ENCODE results near the gene PLXNA4. TPM values are rescaled to one million over a fixed set of nuclear protein-coding genes. Genes with fewer than 3 reads are reported as not detected.
"Not testable (repeated sequence)": the region's sequence is repeated elsewhere in the genome, so short reads cannot be mapped to it uniquely, and the experiment has no call there.

The PLXNA4 gene
- polyA plus RNA-seq, 1 donor = 15.6 TPM

DNA sequence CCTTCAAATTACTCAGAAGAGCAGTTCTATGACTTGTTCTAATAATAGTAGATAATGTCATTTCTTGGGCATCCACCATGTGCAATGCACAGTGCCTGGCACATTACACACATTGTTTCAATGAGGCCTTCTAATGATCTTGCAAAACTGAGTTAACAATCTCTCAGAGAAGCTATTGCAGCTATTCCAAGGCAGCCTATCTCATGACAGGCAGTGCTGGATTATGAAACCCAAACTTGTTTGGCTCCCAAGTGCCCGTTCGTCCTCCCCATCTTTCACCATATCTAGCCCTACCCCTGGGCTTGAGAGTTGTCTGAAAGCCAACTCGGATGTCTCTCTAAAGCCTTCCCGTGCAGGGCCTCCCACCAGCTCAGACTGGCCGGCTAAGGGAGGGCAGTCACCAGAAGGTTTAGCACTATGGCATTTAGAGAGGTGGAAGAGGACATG is 405.1 kb downstream of the PLXNA4 start:
- DNase-seq = no peak

DNA sequence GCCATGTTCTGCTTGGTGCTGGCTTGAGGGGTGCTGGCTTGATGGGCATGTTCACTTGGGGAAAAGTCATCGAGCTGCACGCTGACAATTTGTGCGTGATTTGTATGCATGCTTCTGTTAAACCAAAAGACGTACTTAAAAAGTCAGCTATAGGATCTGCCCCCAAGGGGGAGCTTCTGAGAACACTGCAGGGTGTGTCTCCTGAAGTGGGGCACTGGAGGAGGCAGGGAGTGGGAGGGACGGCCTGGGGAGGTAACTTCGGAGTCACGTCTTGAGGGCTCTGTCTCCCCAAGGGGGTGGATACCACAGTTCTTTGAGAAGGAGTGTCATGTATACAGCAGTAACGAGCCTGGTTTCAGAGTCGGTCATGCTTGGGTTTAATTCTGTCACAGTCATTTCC is 406.5 kb downstream of the PLXNA4 start:
- no peak for DNase-seq

DNA sequence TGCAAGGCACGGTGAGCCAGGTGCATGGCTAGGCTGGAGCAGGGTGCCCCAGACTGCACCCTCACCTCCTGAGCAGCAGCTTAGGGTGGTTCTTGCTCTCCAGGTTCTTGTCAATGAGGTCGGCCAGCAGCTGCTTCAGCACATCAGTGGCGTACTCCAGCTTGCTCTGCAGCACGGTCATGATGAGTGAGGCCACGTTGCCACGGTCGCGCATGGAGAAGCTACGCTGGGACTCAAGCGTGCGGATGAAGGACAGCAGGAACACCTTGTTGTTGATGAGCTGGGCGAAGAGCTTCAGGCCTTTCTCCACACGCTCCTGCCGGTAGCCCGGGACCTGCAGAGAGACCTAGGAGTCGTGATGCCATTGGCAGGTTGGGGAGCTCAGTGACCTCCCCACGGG is 408.0 kb downstream of the PLXNA4 start:
- no peak for DNase-seq

DNA sequence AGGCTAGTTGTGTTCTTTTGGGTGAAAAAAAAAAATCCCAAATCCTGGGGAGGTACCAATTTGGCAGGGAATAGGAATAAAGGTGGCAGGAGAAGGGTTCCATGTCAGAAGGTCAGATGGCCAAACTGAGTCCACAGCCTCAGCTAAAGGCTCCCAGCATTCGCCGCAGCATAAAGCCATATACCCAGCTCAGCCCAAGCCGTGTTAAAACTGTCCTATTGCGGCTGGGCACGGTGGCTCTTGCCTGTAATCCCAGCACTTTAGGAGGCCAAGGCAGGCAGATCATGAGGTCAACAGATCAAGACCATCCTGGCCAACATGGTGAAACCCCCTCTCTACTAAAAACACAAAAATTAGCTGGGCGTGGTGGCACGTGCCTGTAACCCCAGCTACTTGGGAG is 410.6 kb downstream of the PLXNA4 start:
- not testable (repeated sequence) for DNase-seq

DNA sequence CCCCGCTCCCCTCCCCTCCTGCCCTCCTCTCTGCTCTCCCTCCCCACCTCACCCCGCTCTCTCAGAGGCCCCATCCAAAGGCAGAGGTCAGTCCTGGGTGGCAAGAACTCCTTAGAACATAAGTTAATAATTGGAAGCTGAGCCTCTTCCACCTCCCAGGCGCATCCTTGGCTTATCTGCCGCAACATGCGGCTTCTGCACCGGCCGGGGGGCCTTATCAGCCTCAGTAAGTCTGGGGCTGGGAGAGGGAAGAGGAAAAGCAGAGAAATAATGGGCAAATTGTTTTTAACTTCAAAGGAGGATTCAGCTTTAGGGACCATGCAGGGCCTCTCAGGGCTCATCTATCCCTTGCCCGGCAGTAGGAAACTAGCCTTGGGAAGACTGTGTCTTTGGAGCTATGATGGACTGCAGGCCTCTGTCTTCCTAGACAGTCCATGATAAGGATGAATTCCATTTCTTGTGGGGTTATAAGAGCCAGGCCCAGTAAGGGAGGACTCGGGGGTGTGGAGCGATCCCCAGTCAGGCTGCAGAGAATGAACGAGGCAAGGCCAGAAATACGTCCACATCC is 411.6 kb downstream of the PLXNA4 start:
- DNase-seq = no peak

DNA sequence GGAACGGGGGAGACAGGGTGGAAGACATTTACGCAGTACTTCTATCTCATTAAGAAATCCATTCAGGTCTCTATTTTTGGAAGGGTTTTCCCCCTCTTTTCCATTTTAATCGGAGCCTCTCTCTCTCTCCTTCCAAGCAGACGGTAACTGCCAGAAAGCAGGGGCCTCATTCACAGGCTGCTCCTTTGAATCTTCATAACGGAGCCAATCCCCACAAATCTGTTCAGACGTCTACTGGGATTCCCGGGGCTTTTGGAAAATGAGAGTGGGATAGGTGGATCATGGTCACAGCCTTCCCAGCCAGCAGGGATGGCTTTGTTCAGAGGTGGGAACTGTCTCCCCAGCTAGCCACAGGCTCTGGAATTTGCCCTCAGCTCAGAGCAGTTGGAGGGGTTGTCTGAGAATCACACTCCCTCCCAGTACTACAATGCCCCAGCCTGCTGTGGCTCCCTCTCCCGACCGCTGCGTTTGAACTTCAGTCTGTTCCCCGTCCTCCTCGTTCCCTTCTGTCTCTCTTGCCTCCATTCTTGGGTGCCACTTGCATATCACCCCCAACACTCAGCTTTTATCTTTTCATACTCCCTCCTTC is 413.6 kb downstream of the PLXNA4 start:
- no peak for DNase-seq

DNA sequence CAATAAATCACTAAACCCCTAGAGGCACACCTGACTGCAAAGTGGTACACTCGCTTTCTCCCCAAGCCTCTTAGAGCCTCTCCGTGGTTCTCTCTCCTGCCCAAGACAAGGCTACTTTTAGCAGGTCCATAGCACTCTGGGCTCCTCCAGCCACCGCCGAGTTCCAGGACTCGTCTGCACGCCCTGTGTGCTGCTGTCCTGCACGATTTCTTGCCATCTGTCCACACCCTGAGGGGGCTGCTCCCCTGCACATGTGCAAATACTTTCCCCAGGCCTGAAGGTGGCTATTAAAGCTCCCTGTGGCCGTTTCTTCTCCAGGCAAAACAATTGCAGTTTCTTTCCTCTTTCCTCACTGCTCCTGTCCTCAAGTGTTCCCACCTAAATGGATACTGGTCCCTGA is 414.3 kb downstream of the PLXNA4 start:
- no peak for DNase-seq

DNA sequence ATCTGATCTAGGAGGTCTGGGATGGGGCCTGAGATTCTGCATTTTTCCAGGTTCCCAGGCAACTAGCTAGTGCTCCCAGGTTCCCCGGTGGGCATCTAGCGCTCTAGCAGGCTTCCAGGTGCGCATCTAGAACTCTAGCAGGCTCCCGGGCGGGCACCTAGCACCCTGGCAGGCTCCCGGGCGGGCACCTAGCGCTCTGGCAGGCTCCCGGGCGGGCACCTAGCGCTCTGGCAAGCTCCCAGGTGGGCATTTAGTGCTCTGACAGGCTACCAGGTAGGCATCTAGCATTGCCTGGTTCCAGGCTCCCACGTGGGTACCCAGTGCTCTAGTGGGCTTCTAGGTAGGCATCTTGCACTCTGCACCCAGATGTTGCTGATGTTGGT is 414.7 kb downstream of the PLXNA4 start:
- DNase-seq = no peak

DNA sequence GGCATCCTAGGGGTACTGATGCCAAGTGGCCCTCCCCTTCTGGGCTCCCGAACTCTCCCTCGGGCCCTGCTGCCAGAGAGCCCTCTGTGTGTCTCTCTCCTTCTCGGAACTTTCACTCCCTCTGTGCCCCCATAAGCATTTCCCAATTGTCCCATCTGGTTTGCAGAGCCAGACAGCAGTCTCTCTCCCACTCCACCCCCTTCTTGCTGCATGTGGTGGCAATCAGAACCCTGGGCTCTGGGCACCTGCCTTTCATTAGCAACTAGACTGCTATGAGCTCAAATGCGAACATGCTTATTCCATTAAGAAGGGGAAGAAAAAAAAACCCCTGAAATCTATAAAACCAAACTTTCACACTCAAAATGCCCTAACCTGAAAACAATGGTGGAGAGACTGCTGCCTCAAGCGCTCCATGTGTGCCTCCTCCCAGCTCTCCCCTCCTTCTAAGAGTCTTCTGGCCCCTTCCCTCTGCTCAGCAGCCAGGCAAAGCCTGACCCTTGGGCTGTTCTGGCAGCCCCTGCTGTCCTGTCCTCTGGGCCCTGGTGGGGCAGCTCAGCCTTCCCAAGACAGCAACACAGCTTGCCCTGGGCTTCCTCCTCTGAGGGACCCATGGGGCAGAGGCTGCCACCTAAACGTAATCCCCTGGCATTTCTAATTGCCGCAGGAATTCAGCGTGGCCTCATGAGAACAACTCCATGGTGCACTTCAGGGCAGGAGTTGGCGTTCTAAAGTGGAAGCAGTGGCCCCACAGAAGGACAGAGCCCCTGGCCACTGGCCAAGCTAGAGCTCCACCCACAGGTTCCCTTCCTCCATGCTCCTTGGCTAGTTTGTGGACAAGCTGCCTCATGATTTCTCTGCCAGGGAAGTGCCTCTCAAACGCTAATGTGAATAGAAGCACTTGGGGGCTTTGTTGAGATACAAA is 415.4 kb downstream of the PLXNA4 start:
- peak; percentile 10 for DNase-seq

DNA sequence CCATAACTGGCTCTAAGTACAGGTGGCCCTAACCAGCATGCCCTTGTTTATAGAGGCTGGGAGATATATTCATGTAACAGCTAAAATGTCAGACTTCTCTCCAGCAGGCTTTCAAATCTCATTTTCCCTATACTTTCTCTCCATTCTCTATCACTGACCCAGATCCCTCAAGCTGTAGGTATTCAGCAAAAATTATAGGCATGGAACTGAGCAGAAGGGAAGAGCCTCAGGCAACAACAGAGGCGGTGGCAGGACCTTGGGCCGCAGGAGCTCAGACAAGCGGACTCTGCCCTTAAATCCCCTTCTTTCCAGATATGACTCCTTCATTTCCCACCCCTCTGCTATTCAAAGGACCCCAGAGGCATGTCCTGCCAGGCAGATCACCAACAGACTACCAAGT is 417.4 kb downstream of the PLXNA4 start:
- no peak for DNase-seq

DNA sequence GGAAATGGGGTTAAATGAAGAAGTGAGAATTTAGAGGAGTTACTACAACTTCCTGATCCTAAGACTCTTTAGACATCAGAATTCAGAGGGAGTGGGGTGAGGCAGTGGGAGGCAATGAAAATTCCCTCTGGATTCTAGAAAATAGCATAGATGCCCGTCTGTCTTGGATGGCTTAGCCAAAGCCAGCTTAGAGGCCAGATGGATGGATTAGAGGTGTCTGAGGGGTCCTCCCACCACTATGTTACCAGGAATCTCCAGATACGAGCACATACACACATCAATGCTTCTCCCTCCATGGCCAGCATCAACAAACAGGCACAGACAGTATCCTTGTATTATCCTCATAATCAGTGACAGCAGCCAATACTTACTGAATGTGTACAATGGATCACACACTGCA is 418.1 kb downstream of the PLXNA4 start:
- no peak for DNase-seq

DNA sequence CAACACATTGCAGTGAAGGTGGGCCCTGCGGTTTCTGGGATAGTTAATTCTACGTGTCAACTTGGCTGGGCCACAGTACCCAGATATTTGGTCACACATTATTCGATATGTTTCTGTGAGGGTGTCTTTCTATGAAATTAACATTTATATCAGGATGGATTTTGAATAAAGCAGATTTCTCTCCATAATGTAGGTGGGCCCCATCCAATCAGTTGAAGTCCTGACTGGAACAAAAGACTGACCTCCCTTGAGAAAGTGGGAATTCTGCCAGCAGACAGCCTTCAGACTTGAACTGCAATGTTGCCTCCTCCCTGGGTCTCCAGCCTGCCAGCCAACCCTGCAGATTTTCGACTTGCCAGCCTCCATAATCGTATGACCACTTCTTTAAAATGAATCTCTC is 420.6 kb downstream of the PLXNA4 start:
- no peak for DNase-seq

DNA sequence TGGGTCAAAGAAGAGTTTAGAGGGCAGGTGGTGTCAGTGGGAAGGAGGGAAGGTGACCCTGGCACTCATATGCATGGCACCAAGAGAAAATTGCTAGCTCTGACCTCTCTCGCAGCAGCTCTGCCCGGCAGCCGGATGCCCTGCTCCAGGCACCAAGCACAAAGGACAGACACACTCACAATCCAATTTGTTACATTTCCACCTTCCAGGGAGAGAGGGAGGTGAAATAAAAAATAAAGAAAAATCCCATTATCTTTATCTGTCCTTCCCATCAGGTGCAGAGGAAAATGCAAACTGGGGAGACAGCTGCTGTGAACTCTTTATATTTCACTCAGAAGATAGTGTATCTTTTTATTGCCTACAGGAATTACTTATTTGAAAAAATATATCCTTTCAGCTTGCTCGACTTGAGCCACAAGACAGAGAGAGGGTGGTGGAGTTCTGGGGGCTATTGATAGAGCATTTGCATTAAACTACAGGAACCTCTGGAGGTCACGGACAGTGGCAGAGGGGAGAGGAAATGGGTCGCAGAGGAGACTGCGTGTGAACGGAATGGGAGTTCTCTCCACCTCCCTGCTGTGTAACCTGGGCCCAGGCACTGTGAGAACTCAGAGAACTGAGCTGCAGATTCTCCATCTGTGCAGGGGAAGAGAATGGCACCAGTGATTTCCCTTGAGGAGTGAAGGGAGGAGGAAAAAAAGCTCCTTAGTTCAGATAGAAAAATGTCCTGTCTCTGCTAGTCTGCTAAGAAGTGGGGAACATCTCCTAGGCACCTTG is 421.4 kb downstream of the PLXNA4 start:
- no peak for DNase-seq

DNA sequence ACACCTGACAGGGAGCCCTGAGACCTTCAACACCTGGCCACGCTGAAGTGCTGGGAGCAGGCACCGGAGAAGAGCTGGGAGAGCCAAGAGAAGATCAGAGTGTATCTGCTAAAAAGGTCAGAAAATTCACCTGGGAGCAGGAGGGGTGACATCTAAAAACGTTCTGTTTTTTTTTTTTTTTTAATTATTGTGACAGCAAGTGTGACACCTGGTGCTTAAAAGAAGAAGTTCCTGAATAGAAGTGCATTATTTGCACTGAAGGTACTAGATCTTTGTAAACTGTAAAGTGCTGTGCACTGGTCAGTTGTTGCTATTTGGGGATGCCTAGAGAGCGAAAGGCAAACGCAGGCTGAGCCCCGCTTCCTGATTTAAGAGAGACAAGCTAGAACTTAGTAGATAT is 422.0 kb downstream of the PLXNA4 start:
- no peak for DNase-seq

DNA sequence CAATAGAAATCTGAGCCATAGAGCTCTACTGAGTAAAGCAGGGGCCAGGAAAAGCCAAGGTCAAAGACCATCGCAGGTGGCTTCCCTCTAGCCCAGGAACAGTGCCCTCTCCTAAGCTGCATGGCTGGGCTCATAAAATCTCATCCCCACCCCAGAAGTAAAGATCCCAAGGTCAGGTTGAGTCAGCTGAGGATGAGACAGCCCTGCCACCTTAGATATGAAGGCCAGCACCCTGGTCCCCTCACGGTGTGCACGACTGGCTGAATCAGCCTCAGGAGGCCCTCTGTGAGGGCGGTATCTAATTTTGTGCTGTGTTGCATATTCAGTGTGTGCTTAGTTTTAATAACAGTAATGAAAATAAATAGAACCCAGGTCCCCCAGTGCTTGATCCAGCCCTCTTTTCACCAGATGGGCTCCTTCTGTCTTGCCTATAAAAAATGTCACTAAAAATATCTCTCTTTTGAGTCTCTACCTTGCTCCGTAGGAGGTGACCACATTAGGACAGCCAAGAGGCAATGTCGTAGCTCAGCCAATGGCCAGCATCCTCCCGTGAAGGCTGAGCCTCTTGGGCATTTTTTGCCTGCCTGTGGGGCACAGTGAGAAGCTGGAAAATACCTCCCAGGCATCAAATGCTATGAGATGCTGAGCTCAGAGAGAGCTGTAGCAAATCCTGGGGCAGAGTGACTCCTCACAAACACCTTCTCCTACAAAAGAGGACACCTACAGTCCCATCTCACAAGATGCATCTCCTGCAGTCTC is 424.0 kb downstream of the PLXNA4 start:
- DNase-seq = no peak

DNA sequence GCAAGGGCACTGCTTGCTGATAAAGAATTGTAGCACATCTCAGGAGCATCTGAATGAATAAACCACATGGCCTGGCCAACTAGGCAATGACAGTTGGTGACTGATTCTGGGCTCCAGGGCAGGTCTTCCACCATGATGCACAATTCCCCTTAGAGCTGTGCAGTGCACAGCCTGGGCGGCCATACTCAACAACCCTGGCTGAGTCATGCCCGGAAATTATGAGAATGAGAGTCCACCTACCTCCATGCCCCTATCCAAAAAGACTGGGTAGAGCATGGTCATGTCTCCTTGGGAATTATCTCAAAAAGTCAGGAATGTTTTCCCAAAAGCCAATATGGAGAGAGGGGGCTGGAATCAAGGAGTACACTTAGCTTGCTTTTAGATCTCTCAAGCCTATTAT is 425.6 kb downstream of the PLXNA4 start:
- no peak for DNase-seq

DNA sequence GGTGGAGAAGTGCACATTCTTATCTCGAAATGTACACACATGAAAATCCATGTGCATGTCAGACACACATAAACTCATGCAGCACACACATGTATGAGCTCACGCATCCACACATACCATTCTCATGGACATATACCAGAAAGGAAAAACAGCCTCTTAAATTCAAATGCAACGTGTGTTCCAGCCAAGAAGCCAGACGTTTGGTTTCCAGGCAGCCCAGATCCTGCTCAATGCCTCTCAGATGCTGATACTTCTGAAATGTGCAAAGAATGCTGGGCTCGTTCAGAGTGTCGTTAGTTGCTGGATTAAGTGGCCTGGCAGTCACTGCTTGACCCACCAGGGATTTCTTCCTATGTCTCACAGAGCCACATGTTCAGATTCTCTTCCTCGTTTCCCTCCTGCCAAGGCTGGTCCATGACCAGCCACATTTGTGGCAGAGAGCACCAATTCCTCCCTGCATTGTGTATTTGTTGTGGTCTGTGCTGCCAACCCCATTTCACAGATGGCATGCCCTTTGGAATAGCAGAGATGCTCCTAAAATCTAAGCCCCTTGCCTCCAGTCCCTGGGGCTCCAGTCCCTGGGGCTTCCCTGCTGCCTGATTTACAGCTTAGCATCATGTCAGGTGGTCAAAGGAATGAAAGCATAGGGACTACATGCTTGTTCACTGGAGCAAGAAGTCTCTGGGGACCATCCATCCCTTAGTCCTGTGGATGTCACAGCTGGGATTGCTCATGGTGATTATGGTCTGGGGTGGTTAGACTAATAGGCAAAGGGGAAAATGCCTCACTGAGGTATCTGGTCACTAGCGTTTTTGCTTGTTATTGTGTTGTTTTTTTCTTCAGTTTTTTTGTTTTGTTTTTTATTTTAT is 426.6 kb downstream of the PLXNA4 start:
- no peak for DNase-seq

DNA sequence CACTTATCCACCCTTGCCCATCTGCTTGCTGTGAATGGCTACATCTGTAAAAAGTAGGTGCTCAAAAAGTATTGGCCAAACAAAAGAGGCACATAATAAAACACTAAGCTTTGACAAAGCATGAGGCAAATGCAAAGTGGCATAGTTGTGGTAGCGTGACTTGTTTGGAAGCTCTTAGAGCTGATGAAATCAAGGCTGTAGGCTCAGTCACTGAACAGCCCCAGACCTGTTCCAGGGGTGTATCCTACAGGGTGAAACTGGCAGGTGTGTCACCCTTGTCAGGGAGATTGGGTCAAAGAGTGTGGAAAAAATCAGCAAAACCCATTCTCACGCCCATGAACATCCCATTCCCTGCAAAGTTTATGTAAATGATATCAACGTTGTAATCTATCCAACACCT is 427.4 kb downstream of the PLXNA4 start:
- DNase-seq = no peak

DNA sequence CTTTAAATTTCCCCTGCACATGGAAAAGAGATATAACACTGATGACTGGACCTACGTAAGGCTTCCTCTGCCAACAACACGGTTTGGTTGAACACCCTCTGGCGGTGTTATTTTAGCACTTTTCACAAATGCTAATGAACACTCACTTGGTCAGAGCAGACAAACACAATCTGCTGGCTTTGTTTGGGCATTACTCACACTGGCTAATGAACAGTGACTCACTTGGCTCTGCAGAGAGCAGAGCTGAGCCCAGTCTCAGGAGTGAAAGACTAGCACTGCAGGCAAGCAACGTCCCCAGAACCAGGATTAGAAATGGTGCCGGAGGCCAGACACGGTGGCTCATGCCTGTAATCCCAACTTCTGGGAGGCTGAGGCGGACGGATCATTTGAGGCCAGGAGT is 430.8 kb downstream of the PLXNA4 start:
- no peak for DNase-seq

DNA sequence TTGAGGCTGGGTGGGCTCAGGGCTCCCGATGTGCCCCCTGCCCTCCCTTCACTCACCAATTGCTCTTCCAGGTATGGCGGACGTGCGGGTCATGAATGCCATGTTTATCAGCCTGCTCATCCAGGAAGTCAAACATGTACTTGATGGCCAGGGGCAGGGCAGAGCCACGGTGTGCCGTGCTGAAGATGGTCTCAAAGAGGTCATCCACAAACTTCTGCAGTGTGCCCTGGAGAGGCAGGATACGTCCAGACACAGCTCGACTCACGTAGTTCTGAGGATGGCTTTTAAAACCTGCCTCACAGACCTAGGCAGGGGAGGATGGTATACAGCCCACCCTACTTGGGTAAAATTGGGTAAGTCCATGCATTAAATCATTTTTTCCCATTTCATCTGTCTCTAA is 431.2 kb downstream of the PLXNA4 start:
- DNase-seq = no peak

DNA sequence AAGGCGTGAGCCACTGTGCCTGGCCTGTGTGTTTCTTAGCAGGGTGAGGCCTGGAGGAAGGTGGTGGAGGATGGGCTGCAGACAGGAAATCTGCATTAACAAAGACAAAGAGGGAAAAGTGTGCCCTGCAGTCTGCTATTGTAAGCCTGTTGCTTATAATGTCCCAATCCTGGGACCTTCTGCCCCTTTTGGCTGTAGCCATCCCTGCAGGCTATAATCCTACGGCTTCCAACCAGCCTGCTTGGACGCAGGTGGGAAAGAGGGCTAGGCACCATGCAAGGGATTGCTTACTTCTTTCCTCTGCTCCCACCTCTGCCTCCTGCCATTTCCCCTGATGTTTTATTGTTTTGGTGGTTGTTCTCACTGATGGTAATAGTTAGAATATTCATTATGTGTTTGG is 434.3 kb downstream of the PLXNA4 start:
- no peak for DNase-seq

Data from left kidney (tissue), 2 donors.